Osteoblast (primary cell): ENCODE results near the gene CACHD1. TPM values are rescaled to one million over a fixed set of nuclear protein-coding genes. Genes with fewer than 3 reads are reported as not detected.

ENCODE experiments used
- DNase-seq: peaks from one replicate; pipeline ENCODE4 v3.0.0; 2011; ENCODE audit warnings: low spot score, mixed read lengths; ENCODE audit not compliant: insufficient read length; ENCODE audit errors: missing footprints
- H2AFZ ChIP-seq: 2 replicates; pipeline ENCODE4 v1.6.0; 2011; ENCODE audit warnings: mild to moderate bottlenecking, low read length
- H3K27ac ChIP-seq: 2 replicates; pipeline ENCODE4 v1.5.1; 2011; ENCODE audit warnings: mild to moderate bottlenecking, low read depth, low read length, moderate library complexity
- H3K27me3 ChIP-seq: 2 replicates; pipeline ENCODE4 v1.6.0; 2012; ENCODE audit warnings: mild to moderate bottlenecking, control low read depth, inconsistent platforms, low read length, moderate library complexity; ENCODE audit not compliant: insufficient read depth
- H3K36me3 ChIP-seq: 2 replicates; pipeline ENCODE4 v1.5.1; 2011; ENCODE audit warnings: mild to moderate bottlenecking, low read length, control low read depth, moderate library complexity; ENCODE audit not compliant: insufficient read depth
- H3K4me1 ChIP-seq: 2 replicates; pipeline ENCODE4 v1.5.1; 2011; ENCODE audit warnings: mild to moderate bottlenecking, low read length, control low read depth, moderate library complexity; ENCODE audit not compliant: insufficient read depth
- H3K4me2 ChIP-seq: 2 replicates; pipeline ENCODE4 v1.6.0; 2011; ENCODE audit warnings: mild to moderate bottlenecking, low read length; ENCODE audit not compliant: insufficient read depth
- H3K4me3 ChIP-seq: fragments of 200-600 bp; sonication (generic); 3 replicates; pipeline ENCODE4 v1.5.1; 2012; ENCODE audit warnings: mild to moderate bottlenecking, low read length, inconsistent platforms; ENCODE audit not compliant: insufficient read depth
- H3K79me2 ChIP-seq: 2 replicates; pipeline ENCODE4 v1.6.0; 2012; ENCODE audit warnings: mild to moderate bottlenecking, low read length, control low read depth, inconsistent platforms; ENCODE audit not compliant: insufficient read depth
- H3K9me3 ChIP-seq: 2 replicates; pipeline ENCODE4 v1.5.1; 2011; ENCODE audit warnings: low read depth, low read length, control low read depth
- H4K20me1 ChIP-seq: 2 replicates; pipeline ENCODE4 v1.6.0; 2012; ENCODE audit warnings: mild to moderate bottlenecking, low read length, control low read depth; ENCODE audit not compliant: insufficient read depth
- total RNA-seq: library from RNA; depleted of rRNA; stranded (reverse); fragments of >200 nt; gene quantifications from 2 replicates; pipeline ENCODE4 v1.2.3, GENCODE V29; 2012
- TF ChIP-seq, protein P1 (sequence below): IDR thresholded peaks from 2 replicates; pipeline ENCODE4 v1.5.1; 2011; ENCODE audit warnings: mild to moderate bottlenecking, low read depth, low read length, moderate library complexity; ENCODE audit errors: extremely low read depth

The CACHD1 gene
- total RNA-seq, 1 donor, result 5.1 TPM

DNA sequence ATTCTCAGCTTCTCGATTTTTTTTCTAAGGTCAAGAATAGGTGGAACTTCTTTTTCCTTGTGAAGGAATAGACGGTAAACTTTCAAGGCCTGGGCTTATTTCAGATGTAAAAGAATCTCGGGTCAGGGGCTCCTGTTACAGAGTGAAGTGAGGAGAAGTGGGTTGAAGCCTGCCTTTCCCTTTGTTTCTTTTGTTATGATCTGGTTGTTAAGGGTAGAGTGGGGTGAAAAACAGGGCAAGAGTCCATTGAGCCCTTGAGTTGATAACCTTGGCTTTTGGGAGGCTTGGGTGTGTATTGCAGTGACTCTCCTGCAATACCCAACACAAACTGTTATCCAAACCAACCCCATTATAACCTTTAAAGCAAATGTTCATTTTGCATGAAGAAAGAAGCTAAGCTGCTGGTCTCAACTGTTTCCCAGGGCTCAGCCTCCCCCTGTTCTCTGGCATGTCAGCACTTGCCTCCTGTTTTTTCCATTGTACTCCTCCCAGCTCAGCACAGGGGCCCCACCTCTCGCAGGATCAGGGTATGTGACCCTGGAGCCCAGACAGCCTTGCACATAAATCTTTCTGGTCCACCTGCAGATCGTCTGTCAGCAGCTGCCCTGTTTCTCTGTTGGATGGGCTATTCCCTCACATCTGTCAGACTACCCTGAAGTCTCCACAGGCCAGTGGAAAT is 102.4 kb downstream of the CACHD1 start:
- H3K4me2 ChIP-seq, result no peak overlapping the region
- no peaks in the 10 kb centered on the region for H3K27me3 ChIP-seq
- no peaks in the 10 kb centered on the region for H3K9me3 ChIP-seq
- H2AFZ ChIP-seq, result no peak overlapping the region
- H3K79me2 ChIP-seq, result no peaks in the 10 kb centered on the region
- TF ChIP-seq, protein P1, sequence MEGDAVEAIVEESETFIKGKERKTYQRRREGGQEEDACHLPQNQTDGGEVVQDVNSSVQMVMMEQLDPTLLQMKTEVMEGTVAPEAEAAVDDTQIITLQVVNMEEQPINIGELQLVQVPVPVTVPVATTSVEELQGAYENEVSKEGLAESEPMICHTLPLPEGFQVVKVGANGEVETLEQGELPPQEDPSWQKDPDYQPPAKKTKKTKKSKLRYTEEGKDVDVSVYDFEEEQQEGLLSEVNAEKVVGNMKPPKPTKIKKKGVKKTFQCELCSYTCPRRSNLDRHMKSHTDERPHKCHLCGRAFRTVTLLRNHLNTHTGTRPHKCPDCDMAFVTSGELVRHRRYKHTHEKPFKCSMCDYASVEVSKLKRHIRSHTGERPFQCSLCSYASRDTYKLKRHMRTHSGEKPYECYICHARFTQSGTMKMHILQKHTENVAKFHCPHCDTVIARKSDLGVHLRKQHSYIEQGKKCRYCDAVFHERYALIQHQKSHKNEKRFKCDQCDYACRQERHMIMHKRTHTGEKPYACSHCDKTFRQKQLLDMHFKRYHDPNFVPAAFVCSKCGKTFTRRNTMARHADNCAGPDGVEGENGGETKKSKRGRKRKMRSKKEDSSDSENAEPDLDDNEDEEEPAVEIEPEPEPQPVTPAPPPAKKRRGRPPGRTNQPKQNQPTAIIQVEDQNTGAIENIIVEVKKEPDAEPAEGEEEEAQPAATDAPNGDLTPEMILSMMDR, result no peak
- no peak for DNase-seq
- H4K20me1 ChIP-seq, result no peaks in the 10 kb centered on the region
- H3K4me1 ChIP-seq, result no peaks in the 10 kb centered on the region
- no peak overlapping the region for H3K27ac ChIP-seq
- H3K4me3 ChIP-seq, result no peak overlapping the region
- no peaks in the 10 kb centered on the region for H3K36me3 ChIP-seq

DNA sequence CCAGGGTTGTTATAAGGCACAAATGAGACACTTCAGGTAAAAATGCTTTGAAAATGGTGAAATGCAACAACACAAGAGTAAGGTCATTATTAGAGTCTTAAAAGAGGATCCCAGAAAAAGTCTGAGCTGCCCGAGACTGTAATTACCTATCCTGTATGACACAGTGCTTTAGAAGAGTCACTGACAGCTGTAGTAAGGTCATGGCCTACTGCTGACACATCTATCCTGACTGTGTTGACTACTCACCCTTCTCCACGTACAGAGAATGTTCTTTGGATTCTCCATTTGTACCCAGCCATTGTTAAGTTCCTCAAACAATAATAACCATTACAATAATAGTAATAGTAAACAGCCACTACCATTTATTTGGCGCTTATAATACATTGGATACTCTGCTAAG is 104.4 kb downstream of the CACHD1 start:
- H3K4me2 ChIP-seq, result no peak overlapping the region
- H3K27ac ChIP-seq, result no peak overlapping the region
- no peaks in the 10 kb centered on the region for H3K36me3 ChIP-seq
- TF ChIP-seq, protein P1, result no peak
- H3K4me3 ChIP-seq, result no peak overlapping the region
- H3K27me3 ChIP-seq, result no peaks in the 10 kb centered on the region
- H2AFZ ChIP-seq, result no peak overlapping the region
- no peaks in the 10 kb centered on the region for H3K9me3 ChIP-seq
- no peak for DNase-seq
- no peaks in the 10 kb centered on the region for H3K4me1 ChIP-seq
- no peaks in the 10 kb centered on the region for H3K79me2 ChIP-seq
- no peaks in the 10 kb centered on the region for H4K20me1 ChIP-seq

DNA sequence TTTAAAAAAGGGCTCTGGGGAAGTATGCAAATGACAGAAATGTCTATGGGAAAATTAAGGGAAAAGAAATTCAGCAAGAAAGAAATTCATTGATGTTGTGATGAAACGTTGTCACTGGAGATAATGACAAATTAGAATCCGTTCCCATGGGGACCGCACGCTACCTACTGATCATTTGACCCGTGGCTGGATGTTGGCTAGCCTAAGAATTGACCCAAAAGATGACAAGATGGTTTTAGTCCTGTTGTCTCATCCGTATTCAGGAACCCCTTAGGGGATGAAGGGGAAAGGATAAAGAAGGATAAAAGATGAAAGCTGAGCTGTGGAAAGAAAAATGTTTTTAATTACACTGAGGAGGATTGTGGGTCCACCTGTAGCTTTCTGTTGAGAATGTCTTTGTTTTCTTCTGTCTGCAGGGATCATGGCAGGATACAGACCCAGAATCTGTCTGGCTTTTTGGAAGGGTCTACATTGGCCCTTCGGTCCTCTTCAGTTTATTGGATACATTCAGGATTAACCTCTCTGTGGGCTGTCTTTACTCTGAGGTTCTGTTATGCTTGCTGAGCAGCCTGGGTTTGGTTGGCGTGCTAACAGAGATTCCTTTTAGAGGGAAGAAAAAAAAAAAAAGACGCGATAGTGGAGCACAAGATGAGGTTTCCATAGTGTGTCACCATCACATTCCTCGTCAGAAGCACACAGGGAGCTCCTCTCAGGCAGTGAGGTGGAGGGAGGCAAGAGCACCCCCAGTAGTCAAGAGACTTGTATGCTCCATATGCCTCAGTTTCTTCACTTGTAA is 106.2 kb downstream of the CACHD1 start:
- Histone ChIP-seq H2AFZ (no peak overlapping the region), H3K27me3 (no peaks in the 10 kb centered on the region), H3K27ac (no peak overlapping the region), H3K4me2 (no peak overlapping the region), H4K20me1 (no peaks in the 10 kb centered on the region), H3K36me3 (no peaks in the 10 kb centered on the region), H3K4me1 (no peaks in the 10 kb centered on the region), H3K9me3 (no peaks in the 10 kb centered on the region), H3K4me3 (no peak overlapping the region), H3K79me2 (no peaks in the 10 kb centered on the region)
- DNase-seq, result no peak
- TF ChIP-seq, protein P1, result no peak

DNA sequence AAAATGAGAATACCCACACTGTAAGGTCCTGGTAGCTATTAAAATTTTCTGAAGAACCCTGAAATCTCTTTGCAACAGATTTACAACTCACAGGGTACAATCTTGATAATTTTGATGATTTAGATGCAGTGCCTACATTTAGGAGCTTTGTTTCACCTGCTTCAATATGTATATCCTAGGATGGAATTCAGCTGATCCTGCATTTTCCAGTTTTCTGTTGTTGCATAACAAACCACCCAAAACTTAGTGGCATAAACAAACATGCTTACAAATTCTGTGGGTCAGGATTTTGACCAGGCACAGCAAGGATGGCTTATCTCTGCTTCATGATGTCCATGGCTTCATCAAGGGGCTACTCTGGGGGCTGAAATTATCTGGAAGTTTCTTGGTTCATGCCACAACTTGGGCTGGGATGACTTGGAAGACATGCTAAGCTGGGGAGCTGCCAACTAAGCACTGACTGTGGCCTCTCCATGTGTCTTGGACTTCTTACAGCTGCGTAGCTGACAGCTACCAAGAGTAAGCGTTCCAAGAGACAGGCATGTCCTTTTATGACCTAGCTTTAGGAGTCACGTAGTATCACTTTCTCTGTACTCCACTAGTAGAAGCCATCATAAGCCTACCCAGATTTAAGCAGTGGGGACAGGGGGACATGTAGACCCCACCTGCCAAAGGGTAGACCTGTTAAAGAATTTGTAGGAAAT is 108.5 kb downstream of the CACHD1 start:
- Histone ChIP-seq H3K27ac (no peak overlapping the region), H3K4me3 (no peak overlapping the region), H3K4me2 (no peak overlapping the region), H3K9me3 (no peaks in the 10 kb centered on the region), H3K27me3 (no peaks in the 10 kb centered on the region), H3K36me3 (no peaks in the 10 kb centered on the region), H2AFZ (no peak overlapping the region), H3K4me1 (no peaks in the 10 kb centered on the region), H3K79me2 (no peaks in the 10 kb centered on the region), H4K20me1 (no peaks in the 10 kb centered on the region)
- TF ChIP-seq, protein P1, result no peak
- no peak for DNase-seq
